Measurements from ENCODE around the gene SUGCT. TPM values are rescaled to one million over a fixed set of nuclear protein-coding genes. Genes with fewer than 3 reads are reported as not detected.

The SUGCT gene
- total RNA-seq, 2 experiments from 2014 or later, result 0.95 to 1.2 TPM

DNA sequence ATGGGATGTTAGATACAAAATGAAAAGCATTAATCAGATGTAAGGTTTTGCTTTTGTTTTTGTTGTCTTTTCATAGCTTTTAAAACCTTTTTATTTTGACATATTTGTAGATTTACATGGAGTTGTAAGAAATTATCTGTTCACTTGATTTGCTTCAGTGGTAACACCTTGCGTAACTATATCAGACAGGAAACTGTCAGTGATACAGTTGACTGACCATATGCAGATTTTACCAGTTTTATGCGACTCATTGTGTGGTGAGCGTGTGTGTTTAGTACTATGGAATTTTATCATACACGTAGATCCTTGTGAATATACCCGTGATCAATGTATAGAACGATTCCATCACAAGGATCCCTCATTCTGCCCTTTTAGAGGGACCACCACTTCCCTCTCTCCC, 701.4 kb downstream of the SUGCT start:
- no peak overlapping the region for H3K27ac Mint-ChIP-seq
- Histone ChIP-seq H3K4me1 (ENCODE audit: insufficient read depth, low read length) (no peaks in the 10 kb centered on the region), H3K27ac (ENCODE audit: low read depth in 1 of 2, low read length in 2 of 2) (no peak overlapping the region), H3K4me3 (ENCODE audit: low read length) (no peak overlapping the region), H3K36me3 (ENCODE audit: insufficient read depth, low read length) (no peaks in the 10 kb centered on the region), H3K9me3 (ENCODE audit: control insufficient read depth in 1 of 2, insufficient read depth in 1 of 2, low read length in 2 of 2) (peaks cover 0 to 3% of the 10 kb centered on the region in 2 experiments), H3K27me3 (ENCODE audit: control insufficient read depth in 1 of 2, insufficient read depth in 2 of 2, low read length in 2 of 2) (no peaks in the 10 kb centered on the region)
- no peaks in the 10 kb centered on the region for H3K27me3 Mint-ChIP-seq
- no peaks in the 10 kb centered on the region for H3K4me1 Mint-ChIP-seq (ENCODE audit: low read depth)
- ATAC-seq (ENCODE audit: poor library complexity) (no peak), DNase-seq (no peak)
- no peak overlapping the region for H3K4me3 Mint-ChIP-seq
- H3K9me3 Mint-ChIP-seq, result peaks cover 9% of the 10 kb centered on the region
- POLR2A ChIA-PET, result no interaction called here
- H3K36me3 Mint-ChIP-seq (ENCODE audit: low read depth), result no peaks in the 10 kb centered on the region
- CTCF ChIA-PET, result no interaction called here
- TF ChIP-seq CTCF (IDR thresholded peaks at IDR 0.05), result no peak
- intact Hi-C loops (cut with DNase I, micrococcal nuclease), result no loop called here

DNA sequence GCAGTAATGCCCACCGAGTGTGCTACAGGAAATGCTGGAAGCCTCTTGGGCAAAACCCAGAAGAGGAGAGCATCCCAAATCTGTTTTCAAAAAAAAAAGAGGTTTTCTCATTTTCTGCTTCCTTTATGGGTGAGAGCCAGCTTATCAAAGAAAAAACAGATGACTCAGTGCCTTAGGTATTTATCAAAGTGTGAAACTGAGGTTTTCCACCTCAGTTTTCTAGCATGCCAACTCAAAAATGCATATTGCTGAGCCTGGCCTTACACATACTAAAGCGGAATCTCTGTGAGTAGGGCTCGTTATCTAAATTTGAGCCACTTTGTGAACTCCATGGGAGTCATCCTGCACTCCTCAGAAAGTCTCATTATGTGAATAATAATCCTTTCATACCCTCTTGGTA, 705.1 kb downstream of the SUGCT start:
- ChIA-PET CTCF (no interaction called here), POLR2A (no interaction called here)
- intact Hi-C loops (cut with DNase I, micrococcal nuclease), result no loop called here
- no peaks in the 10 kb centered on the region for H3K27me3 ChIP-seq (ENCODE audit: control insufficient read depth in 1 of 2, insufficient read depth in 2 of 2, low read length in 2 of 2)
- Mint-ChIP-seq H3K4me1 (ENCODE audit: low read depth) (no peaks in the 10 kb centered on the region), H3K27me3 (no peaks in the 10 kb centered on the region), H3K9me3 (peaks cover 9% of the 10 kb centered on the region), H3K4me3 (no peak overlapping the region), H3K36me3 (ENCODE audit: low read depth) (no peaks in the 10 kb centered on the region), H3K27ac (no peak overlapping the region)
- no peaks in the 10 kb centered on the region for H3K4me1 ChIP-seq (ENCODE audit: insufficient read depth, low read length)
- no peak overlapping the region for H3K27ac ChIP-seq (ENCODE audit: low read depth in 1 of 2, low read length in 2 of 2)
- H3K9me3 ChIP-seq (ENCODE audit: control insufficient read depth in 1 of 2, insufficient read depth in 1 of 2, low read length in 2 of 2), result peaks cover 0 to 7% of the 10 kb centered on the region in 2 experiments
- DNase-seq, result no peak
- no peak for ATAC-seq (ENCODE audit: poor library complexity)
- no peaks in the 10 kb centered on the region for H3K36me3 ChIP-seq (ENCODE audit: insufficient read depth, low read length)
- no peak overlapping the region for H3K4me3 ChIP-seq (ENCODE audit: low read length)
- no peak for TF ChIP-seq CTCF (IDR thresholded peaks at IDR 0.05)

DNA sequence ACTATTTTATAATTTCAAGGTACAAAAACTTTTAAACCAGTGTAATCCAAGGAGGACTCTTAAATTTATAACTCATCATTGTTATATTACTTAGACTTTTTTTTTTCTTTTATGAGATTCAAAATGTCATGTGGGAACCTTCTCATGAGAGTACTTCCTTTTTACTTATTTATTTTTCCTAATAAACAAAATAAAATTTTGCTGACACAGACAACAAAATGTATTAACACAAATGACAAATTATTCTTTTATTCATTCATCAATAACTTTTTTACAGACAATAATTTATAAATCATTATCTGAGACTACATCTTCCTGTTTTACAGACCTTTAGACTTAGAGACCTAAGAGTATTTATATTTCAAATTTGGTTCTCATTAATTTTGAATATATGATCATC, 706.2 kb downstream of the SUGCT start:
- intact Hi-C loops (cut with DNase I, micrococcal nuclease), result no loop called here
- no peak for DNase-seq
- Mint-ChIP-seq H3K27me3 (no peaks in the 10 kb centered on the region), H3K9me3 (peaks cover 9% of the 10 kb centered on the region), H3K27ac (no peak overlapping the region), H3K4me3 (no peak overlapping the region), H3K4me1 (ENCODE audit: low read depth) (no peaks in the 10 kb centered on the region), H3K36me3 (ENCODE audit: low read depth) (no peaks in the 10 kb centered on the region)
- no peak for TF ChIP-seq CTCF (IDR thresholded peaks at IDR 0.05)
- ChIA-PET POLR2A (no interaction called here), CTCF (no interaction called here)
- Histone ChIP-seq H3K36me3 (ENCODE audit: insufficient read depth, low read length) (no peaks in the 10 kb centered on the region), H3K4me1 (ENCODE audit: insufficient read depth, low read length) (no peaks in the 10 kb centered on the region), H3K4me3 (ENCODE audit: low read length) (no peak overlapping the region), H3K27ac (ENCODE audit: low read depth in 1 of 2, low read length in 2 of 2) (no peak overlapping the region), H3K9me3 (ENCODE audit: control insufficient read depth in 1 of 2, insufficient read depth in 1 of 2, low read length in 2 of 2) (peaks cover 0 to 7% of the 10 kb centered on the region in 2 experiments), H3K27me3 (ENCODE audit: control insufficient read depth in 1 of 2, insufficient read depth in 2 of 2, low read length in 2 of 2) (no peaks in the 10 kb centered on the region)
- ATAC-seq (ENCODE audit: poor library complexity), result no peak
